ENCODE data around the gene SH2D5.

Gene SH2D5

DNA sequence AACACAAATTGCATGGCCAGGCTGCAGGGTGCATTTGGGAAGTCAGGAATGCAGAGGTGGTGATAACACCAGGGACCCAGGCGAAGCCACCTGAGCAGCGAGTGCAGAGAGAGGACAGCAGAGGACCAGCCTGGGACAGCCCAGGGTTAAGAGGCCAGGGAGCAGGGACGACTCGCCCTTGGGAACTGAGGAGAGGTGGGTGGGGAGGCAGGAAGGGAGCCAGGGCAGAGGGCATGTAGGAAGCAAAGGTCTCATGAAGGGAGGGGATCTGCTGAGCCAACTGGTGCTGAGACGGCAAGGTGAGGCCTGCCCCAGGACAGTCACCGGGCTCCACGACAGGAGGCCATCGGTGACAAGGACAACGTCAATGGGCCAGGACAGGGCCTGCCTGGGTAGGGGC is 31.1 kb downstream of the SH2D5 start:
- H3K4me1 ChIP-seq (ENCODE audit: control insufficient read depth, insufficient read depth, low read length, poor library complexity, severe bottlenecking): peaks cover 32% of the 10 kb centered on the region
- H3K27ac ChIP-seq (ENCODE audit: low read depth, low read length, severe bottlenecking): no peak overlapping the region
- no peak overlapping the region for H3K4me3 ChIP-seq (ENCODE audit: extremely low read depth, insufficient read depth, low read length, poor library complexity, severe bottlenecking)
- no peaks in the 10 kb centered on the region for H3K36me3 ChIP-seq (ENCODE audit: control insufficient read depth, insufficient read depth, low read length)
- H3K9me3 ChIP-seq (ENCODE audit: control insufficient read depth, low read length): no peaks in the 10 kb centered on the region
- 91 to 94% methylated on average over 9 of the region's 9 CpGs for WGBS, 2 experiments (ENCODE audit: insufficient coverage in 2 of 2)

DNA sequence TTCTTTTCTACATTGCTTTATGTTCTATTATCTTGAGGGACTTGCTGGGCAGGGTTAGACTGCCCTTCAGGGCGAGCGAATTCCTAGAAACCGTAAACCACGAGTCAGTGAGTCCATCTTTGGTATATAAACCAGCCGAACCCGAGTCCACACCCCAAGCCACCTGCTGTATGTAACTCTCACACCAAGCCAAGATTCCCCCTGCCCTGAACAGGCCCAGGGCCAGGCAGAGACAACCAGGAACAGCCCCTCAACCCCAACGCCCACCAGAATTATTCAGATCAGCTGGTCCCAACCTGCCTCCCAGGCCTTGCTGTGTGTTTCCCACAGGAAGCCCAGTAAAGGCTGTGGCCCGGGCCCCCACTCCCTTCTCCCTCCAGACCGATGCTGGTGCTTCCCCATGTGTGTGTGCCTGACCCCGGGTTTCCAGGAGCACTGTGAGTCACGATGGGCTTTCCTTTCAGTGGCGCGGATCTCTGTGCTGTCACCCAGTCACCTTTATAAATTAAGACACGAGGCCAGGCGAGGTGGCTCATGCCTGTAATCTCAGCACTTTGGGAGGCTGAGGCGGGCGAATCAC is 31.8 kb downstream of the SH2D5 start:
- WGBS, 2 experiments (ENCODE audit: insufficient coverage in 2 of 2): 90% methylated on average over 13 to 15 of the region's 17 CpGs
- Histone ChIP-seq H3K9me3 (ENCODE audit: control insufficient read depth, low read length) (no peaks in the 10 kb centered on the region), H3K4me3 (ENCODE audit: extremely low read depth, insufficient read depth, low read length, poor library complexity, severe bottlenecking) (no peak overlapping the region)

DNA sequence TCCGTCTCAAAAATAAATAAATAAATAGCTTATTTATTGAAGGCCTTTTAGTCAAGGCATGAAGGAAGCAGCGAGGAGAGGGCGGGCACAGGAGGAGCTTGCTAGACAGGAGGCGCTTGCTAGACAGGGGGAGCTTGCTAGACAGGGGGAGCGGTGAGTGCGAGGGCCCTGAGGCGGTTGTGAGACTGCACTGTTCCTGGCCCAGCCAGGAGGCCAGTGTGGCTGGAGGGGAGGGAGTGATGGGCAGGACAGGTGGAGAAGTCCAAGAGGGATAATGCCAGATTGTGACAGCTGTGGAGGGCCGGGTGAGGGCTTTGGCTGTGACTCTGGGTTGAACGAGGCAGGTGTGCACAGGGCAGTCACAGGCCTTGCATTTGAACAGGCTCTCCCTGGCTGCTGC is 32.9 kb downstream of the SH2D5 start:
- H3K4me1 ChIP-seq (ENCODE audit: control insufficient read depth, insufficient read depth, low read length, poor library complexity, severe bottlenecking): peaks cover 21% of the 10 kb centered on the region
- H3K36me3 ChIP-seq (ENCODE audit: control insufficient read depth, insufficient read depth, low read length): no peaks in the 10 kb centered on the region
- WGBS, 2 experiments (ENCODE audit: insufficient coverage in 2 of 2): 96 to 97% methylated on average over 7 to 8 of the region's 9 CpGs
- H3K4me3 ChIP-seq (ENCODE audit: extremely low read depth, insufficient read depth, low read length, poor library complexity, severe bottlenecking): no peak overlapping the region
- no peak overlapping the region for H3K27ac ChIP-seq (ENCODE audit: low read depth, low read length, severe bottlenecking)
- no peaks in the 10 kb centered on the region for H3K9me3 ChIP-seq (ENCODE audit: control insufficient read depth, low read length)

More for the DNA sequence above, 31.8 kb downstream of the SH2D5 start:
- Histone ChIP-seq H3K27ac (ENCODE audit: low read depth, low read length, severe bottlenecking) (no peak overlapping the region), H3K36me3 (ENCODE audit: control insufficient read depth, insufficient read depth, low read length) (no peaks in the 10 kb centered on the region), H3K4me1 (ENCODE audit: control insufficient read depth, insufficient read depth, low read length, poor library complexity, severe bottlenecking) (peaks cover 32% of the 10 kb centered on the region)

DNA sequence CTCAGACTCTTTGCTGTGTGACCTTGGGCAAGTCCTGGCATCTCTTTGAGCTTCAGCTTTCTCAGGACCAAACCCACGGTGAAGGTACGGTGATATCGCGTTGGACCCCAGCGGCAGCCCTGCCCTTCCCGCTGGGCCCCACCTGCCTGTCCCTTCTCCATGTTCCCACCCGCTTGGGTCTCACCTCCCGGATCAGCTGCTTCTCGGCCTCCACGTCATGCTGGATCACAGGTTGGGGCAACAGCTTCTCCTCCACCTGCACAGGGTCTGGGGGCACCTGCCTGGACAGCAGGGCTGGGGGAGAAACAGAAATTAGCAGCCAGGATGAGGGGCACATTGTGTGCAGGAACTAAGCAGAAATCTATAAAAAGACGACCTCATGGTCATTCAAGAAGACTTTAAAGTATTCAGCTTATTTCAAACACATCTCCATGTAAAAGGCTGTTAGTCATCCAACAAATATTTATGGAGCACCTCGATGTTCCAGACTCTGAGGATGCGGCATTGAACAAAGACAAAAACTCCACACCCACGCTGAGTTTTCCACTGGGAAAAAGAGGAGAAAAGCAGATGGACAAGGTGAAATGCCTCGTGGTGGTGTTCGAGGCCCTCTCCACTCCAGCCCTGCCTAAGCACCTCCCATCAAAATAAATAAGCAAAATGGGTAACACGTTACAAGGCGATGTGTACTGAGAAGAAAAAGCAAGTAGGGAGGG is 34.1 kb downstream of the SH2D5 start:
- Histone ChIP-seq H3K27ac (ENCODE audit: low read depth, low read length, severe bottlenecking) (peak overlapping the region; percentile 80), H3K4me3 (ENCODE audit: extremely low read depth, insufficient read depth, low read length, poor library complexity, severe bottlenecking) (no peak overlapping the region), H3K4me1 (ENCODE audit: control insufficient read depth, insufficient read depth, low read length, poor library complexity, severe bottlenecking) (peaks cover 19% of the 10 kb centered on the region), H3K9me3 (ENCODE audit: control insufficient read depth, low read length) (no peaks in the 10 kb centered on the region), H3K36me3 (ENCODE audit: control insufficient read depth, insufficient read depth, low read length) (no peaks in the 10 kb centered on the region)
- 84 to 89% methylated on average over 10 to 16 of the region's 18 CpGs for WGBS, 2 experiments (ENCODE audit: insufficient coverage in 2 of 2)

DNA sequence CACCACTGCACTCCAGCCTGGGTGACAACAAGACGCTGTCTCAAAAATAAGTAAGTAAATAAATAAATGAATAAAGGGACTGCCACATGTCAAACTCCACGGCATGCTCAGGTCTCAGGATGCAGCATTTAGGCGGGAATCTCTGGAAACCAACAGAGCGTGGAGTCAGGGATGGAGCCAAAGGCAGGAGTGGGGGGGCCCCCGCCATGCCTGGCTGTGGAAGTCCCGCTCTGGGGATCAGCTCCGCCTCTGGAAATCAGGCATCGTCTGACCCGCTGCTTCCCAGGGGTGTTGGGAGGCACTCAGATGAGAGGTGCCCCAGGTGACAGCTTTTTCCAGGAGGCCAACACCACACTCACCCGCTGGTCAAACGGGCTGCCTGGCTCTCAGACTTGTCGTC is 34.9 kb downstream of the SH2D5 start:
- peaks cover 19% of the 10 kb centered on the region for H3K4me1 ChIP-seq (ENCODE audit: control insufficient read depth, insufficient read depth, low read length, poor library complexity, severe bottlenecking)
- no peak overlapping the region for H3K4me3 ChIP-seq (ENCODE audit: extremely low read depth, insufficient read depth, low read length, poor library complexity, severe bottlenecking)
- no peaks in the 10 kb centered on the region for H3K36me3 ChIP-seq (ENCODE audit: control insufficient read depth, insufficient read depth, low read length)
- no peaks in the 10 kb centered on the region for H3K9me3 ChIP-seq (ENCODE audit: control insufficient read depth, low read length)
- H3K27ac ChIP-seq (ENCODE audit: low read depth, low read length, severe bottlenecking): no peak overlapping the region
- 95% methylated on average over 9 to 12 of the region's 12 CpGs for WGBS, 2 experiments (ENCODE audit: insufficient coverage in 2 of 2)

DNA sequence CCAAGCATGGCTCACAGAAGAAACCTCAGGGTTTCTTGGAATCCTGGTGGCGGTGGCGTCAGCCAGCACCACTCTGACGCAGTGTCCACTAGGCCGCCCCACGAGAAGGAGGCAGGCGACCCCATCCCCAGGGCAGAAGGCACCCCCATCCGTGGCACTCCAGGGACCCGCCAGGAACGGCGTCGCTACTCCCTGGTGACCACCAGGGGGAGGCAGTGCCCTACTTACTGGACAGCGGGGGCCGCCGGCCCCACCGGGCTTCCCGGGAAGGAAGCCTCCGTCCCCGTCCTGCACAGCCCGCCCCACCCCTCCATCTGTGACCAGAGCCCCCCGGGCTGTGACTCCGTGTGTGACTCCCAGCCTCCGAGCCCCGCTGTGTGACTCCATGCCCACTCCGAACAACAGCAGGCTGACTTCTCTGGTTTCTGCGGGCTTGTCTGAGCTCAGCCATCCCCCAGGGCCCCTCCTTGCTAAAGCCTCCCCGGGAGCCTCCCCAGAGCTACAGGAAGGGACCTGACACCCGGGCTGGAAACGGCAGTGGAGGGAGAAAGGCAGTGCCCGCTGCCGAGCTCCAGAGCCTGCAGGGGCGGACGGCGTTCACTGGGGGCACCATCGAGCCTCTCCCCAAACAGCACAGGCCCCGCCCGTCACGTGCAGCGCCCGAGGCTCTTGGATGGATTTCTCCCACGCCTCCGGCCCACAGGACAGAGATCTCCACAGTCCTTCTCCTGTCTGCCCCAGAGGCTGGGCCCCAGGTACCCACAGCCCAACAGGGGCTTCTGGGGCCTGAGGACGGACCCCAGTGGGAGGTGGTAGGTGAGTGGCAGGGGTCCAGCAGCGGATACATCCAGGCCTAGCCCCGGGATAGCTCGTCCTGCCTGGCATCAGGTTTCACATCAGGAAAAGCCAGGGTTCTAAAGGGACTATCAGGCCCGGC is 35.8 kb downstream of the SH2D5 start:
- Histone ChIP-seq H3K4me1 (ENCODE audit: control insufficient read depth, insufficient read depth, low read length, poor library complexity, severe bottlenecking) (peaks cover 19% of the 10 kb centered on the region), H3K9me3 (ENCODE audit: control insufficient read depth, low read length) (no peaks in the 10 kb centered on the region), H3K4me3 (ENCODE audit: extremely low read depth, insufficient read depth, low read length, poor library complexity, severe bottlenecking) (peak overlapping the region; percentile 40), H3K27ac (ENCODE audit: low read depth, low read length, severe bottlenecking) (peak overlapping the region; percentile 93), H3K36me3 (ENCODE audit: control insufficient read depth, insufficient read depth, low read length) (no peaks in the 10 kb centered on the region)
- 2 to 6% methylated on average over 22 to 33 of the region's 46 CpGs for whole genome bisulfite sequencing, 2 experiments (ENCODE audit: insufficient coverage in 2 of 2)

DNA sequence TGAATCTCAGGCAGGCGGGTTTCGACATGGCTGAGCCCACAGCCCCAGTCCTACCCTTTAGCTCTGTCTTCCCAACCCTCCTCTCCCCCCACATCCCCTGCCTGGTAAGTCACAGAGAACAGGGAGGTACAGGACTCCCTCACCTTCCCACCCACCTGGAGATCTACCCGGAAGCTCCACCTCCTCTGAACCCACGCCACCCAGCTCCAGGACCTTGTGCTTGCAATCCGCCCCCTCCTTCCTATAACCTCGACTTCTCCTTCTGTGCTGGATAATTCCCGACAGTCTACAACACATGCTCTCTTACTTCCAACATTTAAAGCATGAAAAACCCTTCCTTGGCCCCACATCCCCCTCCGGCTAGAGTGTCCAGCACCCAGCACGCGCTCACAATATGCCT is 37.0 kb downstream of the SH2D5 start:
- Histone ChIP-seq H3K4me1 (ENCODE audit: control insufficient read depth, insufficient read depth, low read length, poor library complexity, severe bottlenecking) (peaks cover 17% of the 10 kb centered on the region), H3K4me3 (ENCODE audit: extremely low read depth, insufficient read depth, low read length, poor library complexity, severe bottlenecking) (no peak overlapping the region), H3K9me3 (ENCODE audit: control insufficient read depth, low read length) (no peaks in the 10 kb centered on the region), H3K36me3 (ENCODE audit: control insufficient read depth, insufficient read depth, low read length) (no peaks in the 10 kb centered on the region), H3K27ac (ENCODE audit: low read depth, low read length, severe bottlenecking) (no peak overlapping the region)
- WGBS, 2 experiments (ENCODE audit: insufficient coverage in 2 of 2): 89 to 92% methylated on average over 8 to 10 of the region's 10 CpGs

DNA sequence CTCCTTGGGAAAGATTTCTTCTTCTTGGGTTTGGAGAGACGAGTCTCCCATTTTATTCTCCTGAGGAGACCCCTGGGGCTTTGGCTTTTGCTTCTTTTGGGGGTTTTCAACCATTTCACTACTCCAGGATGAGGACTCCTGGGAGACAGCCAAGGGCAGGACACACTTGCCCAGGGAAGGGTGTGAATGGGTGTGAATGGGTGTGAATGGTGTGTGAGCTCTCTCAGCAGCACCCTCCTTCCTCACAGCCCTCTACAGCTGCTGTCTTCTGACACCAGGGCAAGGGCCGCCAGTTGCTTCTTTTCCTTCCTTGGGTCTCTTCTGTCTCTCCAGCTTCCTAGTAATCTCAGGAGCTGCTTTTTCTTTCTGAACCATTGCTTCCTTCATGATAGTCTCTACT is 38.9 kb downstream of the SH2D5 start:
- no peak overlapping the region for H3K4me3 ChIP-seq (ENCODE audit: extremely low read depth, insufficient read depth, low read length, poor library complexity, severe bottlenecking)
- WGBS, 2 experiments (ENCODE audit: insufficient coverage in 2 of 2): 100% methylated on average over 1 of the region's 2 CpGs; no CpG with 5 or more reads in 1 of the 2 experiments
- no peak overlapping the region for H3K27ac ChIP-seq (ENCODE audit: low read depth, low read length, severe bottlenecking)
- H3K36me3 ChIP-seq (ENCODE audit: control insufficient read depth, insufficient read depth, low read length): no peaks in the 10 kb centered on the region
- H3K9me3 ChIP-seq (ENCODE audit: control insufficient read depth, low read length): no peaks in the 10 kb centered on the region
- peaks cover 9% of the 10 kb centered on the region for H3K4me1 ChIP-seq (ENCODE audit: control insufficient read depth, insufficient read depth, low read length, poor library complexity, severe bottlenecking)

DNA sequence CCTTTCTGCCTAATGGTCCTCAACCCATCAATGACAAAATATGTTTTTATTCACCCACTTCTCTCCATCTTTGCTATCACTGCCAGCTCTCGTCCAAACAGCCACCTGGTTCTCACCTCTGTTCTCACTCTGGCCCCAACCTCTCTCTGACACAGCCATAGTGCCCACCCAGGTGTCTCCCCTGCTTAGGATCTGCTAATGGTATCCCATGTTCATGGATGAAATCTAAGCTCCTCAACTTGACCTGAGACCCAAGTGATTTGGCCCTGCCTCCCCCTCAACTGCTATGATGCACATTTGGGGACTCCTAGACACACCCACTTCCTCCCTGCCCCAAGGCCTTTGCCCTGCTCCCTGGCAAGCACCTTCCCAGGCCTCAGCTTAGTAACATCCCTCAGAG is 40.6 kb downstream of the SH2D5 start:
- Histone ChIP-seq H3K9me3 (ENCODE audit: control insufficient read depth, low read length) (no peaks in the 10 kb centered on the region), H3K4me1 (ENCODE audit: control insufficient read depth, insufficient read depth, low read length, poor library complexity, severe bottlenecking) (no peaks in the 10 kb centered on the region), H3K27ac (ENCODE audit: low read depth, low read length, severe bottlenecking) (no peak overlapping the region), H3K4me3 (ENCODE audit: extremely low read depth, insufficient read depth, low read length, poor library complexity, severe bottlenecking) (no peak overlapping the region), H3K36me3 (ENCODE audit: control insufficient read depth, insufficient read depth, low read length) (no peaks in the 10 kb centered on the region)
- WGBS, 2 experiments (ENCODE audit: insufficient coverage in 2 of 2): 89 to 90% methylated on average over 1 of the region's 1 CpG

DNA sequence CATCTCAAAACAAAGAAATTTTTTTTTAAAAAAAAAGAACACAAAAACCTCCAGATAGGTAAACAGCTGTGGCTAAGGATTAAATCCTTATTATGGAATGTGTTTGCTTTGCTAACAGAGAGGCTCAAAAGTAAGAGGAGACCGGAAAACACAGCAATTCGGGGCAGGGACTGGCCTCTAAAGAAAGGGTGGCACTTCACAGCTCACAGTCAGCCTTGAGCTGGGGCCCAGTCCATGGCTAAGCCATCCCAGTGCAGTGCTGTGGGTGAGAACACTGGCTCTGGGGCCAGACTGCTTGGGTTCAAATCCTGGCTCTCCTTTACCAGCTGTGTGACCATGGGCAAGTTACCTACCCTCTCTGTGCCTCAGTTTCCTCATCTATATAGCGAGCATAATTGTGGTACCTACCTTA is 42.9 kb downstream of the SH2D5 start:
- H3K36me3 ChIP-seq (ENCODE audit: control insufficient read depth, insufficient read depth, low read length): no peaks in the 10 kb centered on the region
- 95 to 97% methylated on average over 3 of the region's 3 CpGs for whole genome bisulfite sequencing, 2 experiments (ENCODE audit: insufficient coverage in 2 of 2)
- no peaks in the 10 kb centered on the region for H3K9me3 ChIP-seq (ENCODE audit: control insufficient read depth, low read length)
- H3K4me3 ChIP-seq (ENCODE audit: extremely low read depth, insufficient read depth, low read length, poor library complexity, severe bottlenecking): no peak overlapping the region
- no peak overlapping the region for H3K27ac ChIP-seq (ENCODE audit: low read depth, low read length, severe bottlenecking)
- no peaks in the 10 kb centered on the region for H3K4me1 ChIP-seq (ENCODE audit: control insufficient read depth, insufficient read depth, low read length, poor library complexity, severe bottlenecking)

Measured in mesodermal cell (in vitro differentiated cells).